GM21786 (cell line): ENCODE data around the gene GPAT2.
"Not testable (repeated sequence)": the region's sequence is repeated elsewhere in the genome, so short reads cannot be mapped to it uniquely, and the experiment has no call there.

Experiments
- ATAC-seq: cut with Tn5 transposase; IDR thresholded peaks from one replicate; pipeline ENCODE4 v1.9.1; 2021; ENCODE audit not compliant: unreplicated experiment

Gene GPAT2

DNA sequence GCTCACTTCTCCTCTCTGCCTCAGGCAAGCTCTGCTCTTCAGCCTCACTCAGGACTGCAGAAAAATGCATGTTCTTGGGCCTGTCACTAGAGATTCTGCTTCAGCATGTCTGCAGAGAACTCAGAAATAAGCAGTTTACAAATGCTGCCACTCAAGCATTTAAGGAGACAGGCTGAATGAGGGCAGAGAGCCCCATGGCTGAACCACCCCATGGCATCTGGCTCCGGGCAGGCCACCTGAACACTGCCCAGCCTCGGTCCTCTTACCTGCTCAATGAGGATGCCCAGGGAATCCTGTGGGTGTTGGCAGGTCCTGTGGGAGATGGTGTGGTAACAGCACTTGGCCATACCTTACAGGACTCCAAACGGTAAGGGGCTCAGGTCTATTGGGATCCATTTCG lies 31.2 kb upstream of the GPAT2 start:
- ATAC-seq: not testable (repeated sequence)

DNA sequence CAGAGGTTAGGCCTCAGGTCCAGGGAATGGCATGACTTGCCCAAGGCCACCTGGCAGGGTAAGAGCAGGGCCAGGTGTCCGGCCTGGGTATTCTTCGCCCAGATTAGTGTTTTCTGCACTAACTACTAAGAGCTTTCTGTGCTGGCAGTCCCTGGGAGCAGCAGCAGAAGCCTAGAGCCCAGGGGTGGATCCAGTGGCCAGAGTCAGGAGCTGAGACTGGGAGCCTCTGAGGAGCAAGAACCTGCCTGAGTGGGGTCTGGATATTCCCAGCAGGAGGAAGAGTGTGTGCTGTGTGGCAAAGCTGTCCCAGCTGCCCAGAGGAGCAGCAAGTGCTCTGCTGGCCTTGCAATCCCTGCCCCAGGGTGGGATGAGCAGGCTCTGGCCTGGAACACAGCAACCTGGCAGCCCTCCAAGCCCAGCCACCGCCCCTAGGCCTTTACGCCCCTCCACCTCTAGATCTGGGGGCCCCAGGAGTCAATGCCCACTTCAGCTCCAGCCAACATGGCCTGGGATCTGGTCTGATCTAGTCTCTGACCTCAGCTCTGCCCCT lies 30.7 kb upstream of the GPAT2 start:
- no peak for ATAC-seq

DNA sequence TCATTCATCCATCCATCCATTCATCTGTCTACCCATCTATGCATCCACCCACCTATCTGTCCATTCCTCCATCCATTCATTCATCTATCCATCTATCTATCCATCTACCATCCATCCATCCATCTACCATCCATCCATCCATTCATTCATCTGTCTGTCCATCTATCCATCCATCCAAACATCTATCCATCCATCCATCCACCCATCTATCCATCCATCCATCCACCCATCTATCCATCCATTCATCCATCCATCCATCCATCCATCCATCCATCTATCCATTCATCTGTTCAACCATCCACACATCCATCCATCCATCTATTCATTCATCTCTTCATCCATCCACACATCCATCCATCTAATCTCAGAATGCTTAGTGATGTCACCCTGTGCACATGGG lies 30.0 kb upstream of the GPAT2 start:
- ATAC-seq: not testable (repeated sequence)

DNA sequence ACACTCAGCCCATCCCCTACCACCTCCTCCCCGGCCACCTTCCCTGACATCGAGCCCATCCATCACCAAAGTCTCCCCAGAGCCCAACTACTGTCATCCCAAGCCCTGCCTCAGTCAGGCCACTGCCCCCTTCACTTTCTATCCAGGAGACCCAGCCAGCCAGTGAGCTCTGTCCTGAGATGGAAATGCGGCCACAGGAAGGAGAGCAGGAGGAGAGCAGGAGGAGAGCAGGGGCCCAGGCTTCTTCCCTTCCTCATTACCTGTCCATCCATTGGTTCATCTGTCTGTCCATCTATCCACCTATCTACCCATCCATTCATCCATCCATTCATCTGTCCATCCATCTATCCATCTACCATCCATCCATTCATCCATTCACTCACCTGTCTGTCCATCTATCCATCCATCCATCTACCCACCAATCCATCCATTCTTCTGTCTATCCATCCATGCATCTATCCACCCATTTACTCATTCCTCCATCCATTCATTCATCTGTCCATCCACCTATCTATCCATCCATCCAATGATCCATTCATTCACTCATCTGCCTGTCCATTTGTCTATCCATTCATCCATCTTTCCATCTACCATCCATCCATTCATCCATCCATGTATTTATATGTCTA lies 29.4 kb upstream of the GPAT2 start:
- ATAC-seq: not testable (repeated sequence)

DNA sequence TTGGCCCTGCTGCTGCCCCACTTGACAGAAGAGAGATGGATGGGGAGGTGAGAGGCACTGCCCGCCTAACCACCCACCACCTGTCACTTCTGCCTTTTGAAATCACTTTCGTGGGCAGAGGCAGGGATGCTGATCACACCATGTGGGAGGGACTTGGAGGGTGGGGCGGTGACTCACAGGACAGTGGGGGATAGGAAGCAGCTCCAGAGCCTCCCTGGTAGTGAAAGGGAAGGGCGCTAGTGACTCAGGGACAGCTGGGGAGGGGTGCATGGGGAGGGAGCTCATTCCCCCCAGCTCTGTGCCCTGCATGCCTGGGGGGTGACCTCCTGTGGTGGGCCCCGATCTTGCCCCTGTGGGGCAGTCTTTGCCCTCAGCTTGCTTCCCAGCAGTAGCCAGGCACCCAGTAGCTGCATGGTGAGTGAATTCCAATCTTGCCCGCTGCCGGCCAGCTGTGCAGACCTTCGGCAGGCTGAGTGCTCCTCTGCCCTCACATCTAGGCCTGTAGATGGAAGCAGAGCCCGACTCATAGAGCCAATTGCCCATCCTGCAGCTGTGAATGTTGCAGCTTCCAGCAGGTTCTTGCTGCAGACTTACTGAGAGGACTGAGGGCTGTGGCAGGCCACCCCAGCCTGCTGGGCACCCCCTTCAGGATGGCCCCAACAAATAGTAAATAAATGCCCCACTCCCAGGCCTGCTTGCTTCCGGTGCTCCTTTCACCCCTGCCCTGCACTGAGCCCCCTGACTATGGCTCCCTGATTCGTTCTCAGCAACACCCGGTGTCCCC lies 28.6 kb upstream of the GPAT2 start:
- peak; percentile 52 for ATAC-seq

DNA sequence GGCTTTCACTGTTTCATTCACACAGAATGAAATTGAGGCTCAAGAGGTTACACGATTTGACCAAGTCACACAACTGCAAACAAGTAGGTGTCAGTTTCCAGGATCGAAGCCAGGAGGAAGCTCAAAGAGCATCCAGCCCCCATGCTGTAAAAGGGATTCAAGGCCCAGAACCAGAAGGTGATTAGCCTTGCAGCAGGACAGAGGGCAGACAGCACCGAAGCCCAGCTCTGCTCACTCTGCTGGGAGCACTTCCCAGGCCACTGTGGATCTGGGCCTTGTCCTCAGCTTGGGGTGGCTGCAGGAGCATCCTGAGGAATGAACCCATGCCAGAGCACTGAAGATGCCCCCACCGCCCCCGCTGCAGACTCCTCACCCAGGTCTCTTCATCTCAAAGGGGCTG lies 27.8 kb upstream of the GPAT2 start:
- not testable (repeated sequence) for ATAC-seq

DNA sequence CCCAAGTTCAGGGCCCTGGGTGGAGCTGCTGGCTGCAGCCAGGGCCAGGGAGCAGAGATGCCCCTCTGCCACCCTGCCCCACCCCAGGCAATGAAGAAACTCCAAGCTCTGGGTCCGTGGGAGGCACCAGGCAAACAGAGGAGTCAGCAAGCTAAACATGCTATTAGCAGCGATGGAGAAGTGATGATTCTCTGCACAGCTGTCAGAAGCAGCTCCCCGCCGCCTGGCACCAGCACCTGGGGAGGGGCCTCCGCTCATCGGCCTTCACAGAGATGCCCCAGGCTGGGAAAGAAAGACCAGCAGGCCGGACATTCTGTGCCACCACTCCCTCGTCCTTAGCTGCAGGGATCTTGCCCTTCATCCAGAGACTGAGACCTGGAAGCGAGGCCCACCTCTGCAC lies 27.2 kb upstream of the GPAT2 start:
- not testable (repeated sequence) for ATAC-seq

DNA sequence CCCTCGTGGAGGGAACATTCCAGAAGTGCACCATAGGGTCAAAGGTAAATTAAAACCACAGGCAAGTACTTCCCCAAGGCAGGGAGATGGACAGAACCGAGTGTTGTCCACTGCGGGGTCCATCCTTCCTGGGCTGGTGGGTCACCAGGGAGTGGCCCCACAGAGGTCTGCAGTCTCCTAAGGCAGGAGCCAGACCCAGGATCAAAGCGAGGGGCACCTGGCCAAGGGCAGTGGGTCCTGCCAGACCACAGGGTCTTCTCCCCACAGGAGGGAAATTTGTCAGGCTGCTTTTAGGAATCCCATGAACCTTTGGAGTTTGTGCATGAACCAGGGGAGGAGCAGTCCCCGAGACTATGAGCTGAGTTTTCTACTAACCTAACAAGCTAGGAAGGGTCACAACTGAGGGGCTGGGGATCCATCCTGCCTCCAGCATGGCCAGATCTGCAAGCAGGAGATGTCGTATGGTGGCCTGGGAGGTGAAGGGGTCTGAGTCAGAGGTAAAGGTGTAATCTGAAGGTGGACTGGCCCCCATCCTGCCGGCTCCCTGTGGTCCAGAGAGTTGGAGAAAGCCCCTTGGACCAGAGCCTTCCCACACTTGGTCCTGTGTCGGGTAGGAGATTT lies 26.6 kb upstream of the GPAT2 start:
- ATAC-seq: not testable (repeated sequence)

DNA sequence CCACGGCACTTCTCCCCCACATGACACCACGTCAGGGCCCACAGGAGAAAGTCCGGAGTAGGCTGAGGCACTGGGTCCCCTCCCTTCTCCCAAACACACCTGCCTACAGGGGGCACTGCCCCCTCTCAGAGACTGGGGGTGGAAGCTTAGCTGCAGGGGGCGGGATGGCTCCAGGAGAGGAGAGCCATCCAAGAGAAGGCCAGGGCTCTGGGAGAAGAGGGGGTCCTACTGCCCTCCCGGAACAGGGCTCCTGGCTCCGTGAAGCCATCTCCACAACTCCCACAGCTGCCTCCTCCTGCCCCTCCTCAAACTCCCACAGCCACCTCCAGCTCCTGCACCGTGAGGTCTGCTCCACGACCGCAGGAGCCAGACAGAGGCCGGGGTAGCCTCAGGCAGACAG lies 25.6 kb upstream of the GPAT2 start:
- ATAC-seq: not testable (repeated sequence)

DNA sequence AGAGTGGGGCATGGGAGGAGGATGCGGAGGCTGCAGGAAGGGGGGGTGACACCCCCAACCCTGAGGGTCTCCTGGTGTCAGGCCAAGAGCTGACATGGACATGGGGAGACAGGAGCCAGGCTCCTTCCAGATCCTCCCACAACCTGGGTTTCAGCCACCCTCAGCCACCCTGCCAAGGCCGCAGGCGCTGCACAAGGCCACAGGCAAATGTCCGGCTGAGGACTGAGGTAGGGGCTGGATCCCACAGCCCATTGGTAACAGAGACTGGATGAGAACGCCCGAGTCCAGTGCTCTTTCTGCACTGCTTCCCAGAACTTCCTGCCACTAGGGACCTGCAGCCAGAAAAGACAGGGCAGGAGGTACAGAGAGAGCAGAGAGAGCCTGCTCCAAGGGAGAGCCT lies 24.7 kb upstream of the GPAT2 start:
- not testable (repeated sequence) for ATAC-seq

DNA sequence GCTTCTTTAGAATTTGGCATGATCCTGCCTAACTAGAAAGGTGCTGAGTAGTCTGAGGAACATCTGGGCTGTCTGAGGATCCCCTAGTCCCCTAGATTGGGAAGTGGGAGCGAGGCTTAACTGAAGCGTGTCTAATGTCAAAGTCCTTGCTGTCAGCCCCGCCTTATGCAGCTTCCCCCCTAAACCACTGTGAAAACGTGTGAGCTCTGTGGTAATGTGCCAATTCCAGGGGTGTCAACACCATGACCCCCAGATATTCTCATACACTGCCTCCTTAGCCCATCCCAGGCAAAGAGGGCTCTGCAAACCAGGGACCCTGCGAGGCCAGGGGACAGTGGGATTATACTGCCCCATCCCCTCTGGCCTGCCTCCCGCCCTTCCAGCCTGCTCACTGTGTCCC lies 21.1 kb upstream of the GPAT2 start:
- ATAC-seq: not testable (repeated sequence)

DNA sequence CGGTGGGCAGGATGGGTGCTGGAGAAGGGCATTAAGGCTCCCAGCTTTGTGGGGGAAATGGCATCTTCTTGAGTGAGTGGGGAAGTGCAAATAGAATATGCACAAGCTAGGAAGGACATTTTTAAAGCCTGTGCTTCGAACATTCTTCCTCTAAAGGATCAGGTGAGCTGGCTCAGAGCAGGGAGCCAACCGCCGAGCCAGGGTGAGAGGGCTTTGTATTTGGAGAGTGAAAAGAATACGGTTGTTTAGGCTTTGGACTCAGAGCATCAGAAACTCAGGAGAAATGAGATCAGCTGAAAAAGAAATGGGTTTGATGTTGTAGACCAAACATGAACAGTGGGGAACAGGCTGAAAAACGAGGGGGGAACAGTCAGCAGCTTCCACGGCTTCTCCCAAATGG lies 19.8 kb upstream of the GPAT2 start:
- ATAC-seq: not testable (repeated sequence)

DNA sequence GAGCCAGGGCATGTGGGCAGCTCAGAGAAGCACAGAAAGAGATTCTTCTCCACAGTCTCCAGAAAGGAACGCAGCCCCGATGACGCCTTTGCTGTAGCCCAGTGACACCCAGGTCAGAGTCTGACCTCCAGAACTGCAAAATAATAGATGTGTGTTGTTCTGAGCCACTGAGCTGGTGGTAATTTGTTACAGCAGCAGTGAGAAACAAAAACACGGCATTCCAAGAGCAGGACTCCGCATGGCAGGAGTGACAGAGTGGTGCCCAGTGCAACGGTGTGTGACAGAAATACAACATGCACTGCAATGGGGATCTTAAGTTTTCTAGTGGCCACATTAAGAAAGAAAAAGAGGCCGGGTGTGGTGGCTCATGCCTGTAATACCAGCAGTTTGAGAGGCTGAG lies 18.7 kb upstream of the GPAT2 start:
- not testable (repeated sequence) for ATAC-seq

DNA sequence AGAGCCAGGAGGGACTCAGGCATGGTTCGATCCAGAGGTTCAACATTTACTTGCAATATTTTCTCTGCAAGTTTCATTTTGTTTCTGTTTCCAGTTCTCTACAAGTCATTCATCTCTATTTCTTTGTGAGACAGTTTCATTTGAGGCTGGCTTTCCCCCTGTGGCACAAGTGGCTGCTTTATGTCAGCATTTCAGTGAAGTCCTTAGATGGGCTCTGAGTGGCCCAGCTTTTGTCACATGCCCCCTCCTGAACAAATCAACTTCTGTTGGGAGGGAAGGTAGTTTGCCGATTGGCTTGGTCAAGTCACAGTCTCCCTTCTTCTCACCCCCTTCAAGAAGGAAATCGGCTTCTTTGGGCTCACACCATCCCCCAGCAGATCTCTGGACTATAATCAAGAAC lies 17.9 kb upstream of the GPAT2 start:
- ATAC-seq: not testable (repeated sequence)

DNA sequence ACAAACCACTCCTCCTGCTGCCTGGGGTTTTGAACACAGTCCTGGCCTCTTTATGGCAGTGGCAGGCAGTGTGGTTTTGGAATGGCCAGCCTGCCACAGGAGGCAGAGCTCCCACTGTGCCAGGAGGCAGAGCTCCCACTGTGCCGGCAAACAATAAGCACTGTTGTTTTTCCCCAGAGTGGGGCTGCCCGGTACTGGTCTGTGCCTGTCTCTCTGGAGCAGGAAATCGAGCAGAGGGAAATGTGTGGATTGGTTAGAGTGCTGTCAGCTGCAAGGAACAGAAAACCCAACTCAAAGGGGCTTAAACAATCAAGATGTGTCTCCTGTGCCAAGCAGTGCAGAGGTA lies 15.2 kb upstream of the GPAT2 start:
- not testable (repeated sequence) for ATAC-seq

DNA sequence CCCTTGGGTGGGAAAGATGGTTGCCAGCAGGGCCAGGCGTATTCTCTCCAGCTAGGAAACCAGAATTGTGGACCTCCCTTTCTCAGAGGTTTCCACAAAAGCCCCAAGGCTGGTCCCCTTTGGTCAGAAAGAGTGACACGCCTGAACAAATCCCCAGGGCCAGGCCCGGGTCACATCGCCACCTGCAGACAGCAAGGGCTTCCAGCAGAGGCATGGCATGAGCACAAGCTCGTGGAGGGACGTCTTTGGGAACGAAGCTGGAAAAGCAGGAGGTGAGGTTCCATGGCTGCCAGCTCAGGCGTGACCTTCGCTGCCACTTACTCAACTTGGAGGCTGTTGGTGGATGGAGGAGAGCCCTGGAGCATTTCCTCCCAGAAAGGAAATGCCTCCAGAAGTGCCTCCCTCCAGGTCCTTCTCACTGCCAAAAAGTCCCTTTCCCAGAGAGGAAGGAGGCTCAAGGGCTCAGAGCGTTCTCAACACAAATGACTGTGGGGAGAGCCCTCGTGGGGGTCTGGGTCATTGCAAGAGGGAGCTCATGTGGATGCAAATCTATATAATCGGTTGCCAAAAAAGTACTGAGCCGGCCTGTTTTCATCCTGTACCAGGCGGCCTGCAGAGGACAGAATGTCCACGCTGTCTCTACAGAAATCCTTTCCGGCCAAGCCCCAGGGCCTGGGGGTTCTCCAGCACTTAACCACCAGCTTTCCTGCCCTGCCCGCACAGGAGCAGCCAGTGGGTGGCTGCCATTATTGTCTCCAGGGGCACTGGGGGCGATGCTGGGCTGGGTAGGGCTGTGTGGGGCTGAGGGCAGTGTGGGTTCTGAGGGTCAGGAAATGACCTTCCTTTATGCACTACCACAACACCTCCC lies 14.6 kb upstream of the GPAT2 start:
- ATAC-seq: not testable (repeated sequence)

DNA sequence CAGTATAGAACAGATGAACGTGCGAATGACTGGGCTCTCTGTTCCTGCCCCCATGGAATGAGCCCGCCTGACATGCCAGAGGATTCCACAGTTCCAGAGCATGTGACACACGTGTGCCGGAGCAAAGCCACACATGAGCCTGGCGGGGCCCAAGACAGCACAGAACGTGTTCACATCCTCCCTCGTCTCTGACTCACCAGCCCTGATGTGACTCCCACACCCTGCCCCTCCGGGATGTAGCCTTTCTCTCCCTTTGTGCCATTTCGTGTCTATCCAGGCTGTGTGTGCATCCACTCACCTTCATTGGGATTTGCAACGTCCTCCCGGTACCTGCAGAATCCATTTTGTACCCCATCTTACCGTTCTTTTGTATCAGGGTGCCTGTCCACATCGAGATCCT lies 838 bp upstream of the GPAT2 start:
- ATAC-seq: not testable (repeated sequence)

DNA sequence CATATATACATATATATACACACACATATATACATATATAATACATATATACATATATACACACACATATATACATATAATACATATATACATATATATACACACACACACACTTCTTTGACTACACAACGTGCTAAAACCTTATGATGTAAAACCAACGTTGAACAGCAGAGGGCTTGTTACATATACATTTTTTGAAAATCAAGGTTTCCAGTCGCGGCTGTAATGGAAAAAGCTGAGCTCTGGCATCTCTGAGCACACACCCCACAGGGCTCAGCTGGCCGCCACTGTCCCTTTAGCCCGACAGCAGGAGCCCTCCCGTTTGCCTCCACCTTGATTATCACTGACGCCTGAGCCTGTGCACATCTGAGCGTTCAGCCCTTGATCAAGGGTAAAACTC lies 719 bp downstream of the GPAT2 start:
- not testable (repeated sequence) for ATAC-seq

DNA sequence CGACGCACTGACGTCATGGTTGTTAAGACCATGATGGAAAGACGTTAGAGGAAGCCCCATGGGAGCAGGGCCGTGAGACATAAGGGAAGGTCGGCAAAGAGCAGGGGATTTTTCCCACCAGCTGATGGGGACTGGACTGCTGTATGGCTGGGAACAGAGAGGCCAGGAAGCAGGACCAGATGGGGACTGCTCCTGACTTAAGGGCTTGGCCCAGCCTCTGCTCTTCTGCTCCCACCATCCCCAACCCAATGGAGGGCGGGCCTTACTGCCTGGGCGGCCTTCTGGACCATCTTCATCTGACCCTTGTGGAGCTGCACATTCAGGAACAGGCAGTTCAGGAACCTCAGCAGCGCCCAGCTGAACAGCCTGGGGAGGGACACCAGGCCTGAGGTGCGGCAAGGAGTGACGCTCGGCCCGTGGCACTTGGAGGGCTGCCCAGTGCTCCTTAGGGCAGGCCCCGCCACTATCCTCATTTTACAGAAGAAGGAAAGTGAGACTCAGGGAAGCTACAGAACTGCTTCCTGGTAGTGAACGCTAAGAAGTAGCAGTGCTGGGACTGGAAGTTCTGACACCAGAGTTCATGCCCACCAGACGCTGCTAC lies 6.9 kb downstream of the GPAT2 start:
- ATAC-seq: not testable (repeated sequence)

DNA sequence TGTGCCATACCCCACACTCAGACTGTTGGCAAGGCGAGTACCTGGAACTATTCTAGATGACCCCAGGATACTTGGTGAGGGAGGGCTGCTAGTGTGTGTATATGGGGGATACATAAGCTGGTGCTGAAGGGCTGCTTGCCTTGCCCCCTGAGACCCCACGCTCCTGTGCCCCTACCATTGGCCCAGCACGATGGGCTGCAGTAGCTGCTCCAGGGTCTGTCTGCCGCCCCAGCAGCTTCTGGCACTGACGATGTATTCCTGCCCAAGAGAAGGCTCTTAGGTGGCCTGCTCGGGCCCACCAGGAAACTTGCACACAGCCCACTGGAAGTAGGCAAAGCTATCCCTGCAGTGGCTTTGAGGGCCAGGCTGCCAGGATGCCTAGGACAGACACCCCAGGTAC lies 9.0 kb downstream of the GPAT2 start:
- not testable (repeated sequence) for ATAC-seq

DNA sequence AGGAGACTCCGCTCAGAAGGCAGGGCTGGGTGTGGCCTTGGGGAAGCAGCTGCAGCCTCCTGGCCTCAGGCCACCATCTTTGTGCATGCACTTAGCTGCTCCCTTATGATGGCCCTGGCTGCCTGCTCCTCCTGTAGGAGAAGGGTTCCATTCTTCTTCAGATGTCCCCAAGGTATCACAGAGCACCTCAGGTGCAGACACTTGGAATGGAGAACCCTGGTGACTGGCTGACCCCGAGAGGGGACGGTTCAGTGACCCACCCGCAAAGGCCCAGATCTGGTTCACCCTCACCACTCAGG lies 9.6 kb downstream of the GPAT2 start:
- no peak for ATAC-seq
